ENCODE results near the gene KIZ. TPM values are rescaled to one million over a fixed set of nuclear protein-coding genes. Genes with fewer than 3 reads are reported as not detected.

The KIZ gene
- total RNA-seq, 1 experiment from 2014 or later, result 8.4 TPM

GRCh38 chr20:21269772-21270171, 143.9 kb downstream of the KIZ start:
- in situ Hi-C loops (cut with HindIII; ENCODE audit: low pct_unique_long_range_greater_than_20kb, low sequenced_read_pairs), result no loop called here
- DNase-seq (ENCODE audit: low read depth), result no peak

- in situ Hi-C loops (cut with HindIII; ENCODE audit: low pct_unique_long_range_greater_than_20kb, low sequenced_read_pairs), result no loop called here
- DNase-seq (ENCODE audit: low read depth), result no peak
These were observed 144.9 kb downstream of the KIZ start for GRCh38 chr20:21270806-21271205.

GRCh38 chr20:21272279-21272678, 146.4 kb downstream of the KIZ start:
- in situ Hi-C loops (cut with HindIII; ENCODE audit: low pct_unique_long_range_greater_than_20kb, low sequenced_read_pairs), result no loop called here
- no peak for DNase-seq (ENCODE audit: low read depth)

- in situ Hi-C loops (cut with HindIII; ENCODE audit: low pct_unique_long_range_greater_than_20kb, low sequenced_read_pairs), result no loop called here
- DNase-seq (ENCODE audit: low read depth), result no peak
These were observed 146.8 kb downstream of the KIZ start for GRCh38 chr20:21272679-21273078.

- DNase-seq (ENCODE audit: low read depth), result no peak
- in situ Hi-C loops (cut with HindIII; ENCODE audit: low pct_unique_long_range_greater_than_20kb, low sequenced_read_pairs), result no loop called here
These were observed 148.0 kb downstream of the KIZ start for GRCh38 chr20:21273755-21274386.

GRCh38 chr20:21278829-21279228, 152.9 kb downstream of the KIZ start:
- in situ Hi-C loops (cut with HindIII; ENCODE audit: low pct_unique_long_range_greater_than_20kb, low sequenced_read_pairs), result no loop called here
- DNase-seq (ENCODE audit: low read depth), result no peak

- in situ Hi-C loops (cut with HindIII; ENCODE audit: low pct_unique_long_range_greater_than_20kb, low sequenced_read_pairs), result no loop called here
- DNase-seq (ENCODE audit: low read depth), result no peak
These were observed 154.0 kb downstream of the KIZ start for GRCh38 chr20:21279706-21280521.

- no peak for DNase-seq (ENCODE audit: low read depth)
- in situ Hi-C loops (cut with HindIII; ENCODE audit: low pct_unique_long_range_greater_than_20kb, low sequenced_read_pairs), result no loop called here
These were observed 154.7 kb downstream of the KIZ start for GRCh38 chr20:21280522-21281016.

GRCh38 chr20:21286775-21287174, 160.9 kb downstream of the KIZ start:
- in situ Hi-C loops (cut with HindIII; ENCODE audit: low pct_unique_long_range_greater_than_20kb, low sequenced_read_pairs), result no loop called here
- DNase-seq (ENCODE audit: low read depth), result no peak

GRCh38 chr20:21288587-21289370, 162.9 kb downstream of the KIZ start:
- in situ Hi-C loops (cut with HindIII; ENCODE audit: low pct_unique_long_range_greater_than_20kb, low sequenced_read_pairs), result no loop called here
- DNase-seq (ENCODE audit: low read depth), result no peak

GRCh38 chr20:21289651-21290050, 163.8 kb downstream of the KIZ start:
- in situ Hi-C loops (cut with HindIII; ENCODE audit: low pct_unique_long_range_greater_than_20kb, low sequenced_read_pairs), result no loop called here
- DNase-seq (ENCODE audit: low read depth), result no peak

GRCh38 chr20:21291026-21291425, 165.1 kb downstream of the KIZ start:
- DNase-seq (ENCODE audit: low read depth), result no peak
- in situ Hi-C loops (cut with HindIII; ENCODE audit: low pct_unique_long_range_greater_than_20kb, low sequenced_read_pairs), result no loop called here

GRCh38 chr20:21294755-21295154, 168.9 kb downstream of the KIZ start:
- in situ Hi-C loops (cut with HindIII; ENCODE audit: low pct_unique_long_range_greater_than_20kb, low sequenced_read_pairs), result no loop called here

More at GRCh38 chr20:21294755-21295154, 168.9 kb downstream of the KIZ start:
- no peak for DNase-seq (ENCODE audit: low read depth)

Other genes starting within 250 kb of the KIZ start
- not detected in 2 replicates for gene LINC00237, start 19.7 kb upstream of the KIZ start, total RNA-seq (2014; rRNA removed; shearing (Covaris generic); ENCODE audit: low replicate concordance)
- gene XRN2, start 177.2 kb downstream of the KIZ start, total RNA-seq (2014; rRNA removed; shearing (Covaris generic); ENCODE audit: low replicate concordance), result 116 and 122 TPM in 2 replicates